ENCODE results near the gene NFATC2. TPM values are rescaled to one million over a fixed set of nuclear protein-coding genes. Genes with fewer than 3 reads are reported as not detected.

The NFATC2 gene
- total and polyA plus RNA-seq, 2 of the 4 experiments (the other 2 are of a cell fraction): 0.18 to 0.38 TPM

- no peak overlapping the region; the same call in 1 of the 2 replicates for H3K4ac ChIP-seq (ENCODE audit: low read depth, low read length)
- no peak overlapping the region for H4K5ac ChIP-seq (ENCODE audit: low read depth, low read length)
- no peaks in the 10 kb centered on the region for H3K36me3 ChIP-seq (ENCODE audit: control insufficient read depth, insufficient read depth, low read length)
- H3K18ac ChIP-seq (ENCODE audit: low read depth, low read length): no peak overlapping the region
- H4K91ac ChIP-seq (ENCODE audit: insufficient read depth, low read depth, low read length): no peak overlapping the region
- 71% methylated on average over 11 of the region's 21 CpGs; no CpG with 5 or more reads in 1 of the 2 experiments for WGBS, 2 experiments (ENCODE audit: extremely low coverage in 2 of 2, insufficient read length in 1 of 2)
- H3K79me1 ChIP-seq (ENCODE audit: low read depth in 1 of 2, low read length in 2 of 2): no peaks in the 10 kb centered on the region
- no peak overlapping the region for H2BK5ac ChIP-seq (ENCODE audit: low read depth, low read length, poor library complexity, severe bottlenecking)
- no peak overlapping the region for H4K8ac ChIP-seq (ENCODE audit: low read depth in 2 of 2, low read length in 2 of 2)
- H3K4me3 ChIP-seq (ENCODE audit: insufficient read depth, low read depth, low read length): no peak overlapping the region
- H4K20me1 ChIP-seq (ENCODE audit: insufficient read depth, low read length): no peaks in the 10 kb centered on the region; the same call in 1 of the 2 replicates
- peaks cover 7% of the 10 kb centered on the region for H3K4me1 ChIP-seq (ENCODE audit: control insufficient read depth, insufficient read depth, low read length)
- no peak overlapping the region for H2AK9ac ChIP-seq (replicated peaks; ENCODE audit: low read depth, low read length, poor library complexity)
- ChIA-PET POLR2A (ENCODE audit: unreplicated experiment) (no interaction called here), CTCF (no interaction called here)
- no peaks in the 10 kb centered on the region for H3K9me3 ChIP-seq (ENCODE audit: control insufficient read depth, insufficient read depth, low read length)
- no peak overlapping the region for H2BK120ac ChIP-seq (ENCODE audit: low read depth, low read length)
- DNase-seq (no peak), ATAC-seq (ENCODE audit: low read depth) (no peak)
- no peak overlapping the region for H2AK5ac ChIP-seq (ENCODE audit: low read depth, low read length)
- no peak overlapping the region for H3K56ac ChIP-seq (ENCODE audit: extremely low read depth, insufficient read depth, low read length)
- no peak overlapping the region for H3K27ac ChIP-seq (ENCODE audit: insufficient read depth, low read length)
- no peak overlapping the region for H3K23ac ChIP-seq (ENCODE audit: low read depth, low read length)
- in situ Hi-C loops (cut with MboI; ENCODE audit: low sequenced_read_pairs): no loop called here
- dilution Hi-C loops (cut with HindIII; ENCODE audit: low sequenced_read_pairs, unreplicated experiment): loop anchor here (25.0 kb wide), 1 partner anchor 170 kb away; no protein-coding TSS in a partner anchor
- H3K27me3 ChIP-seq (ENCODE audit: control insufficient read depth, insufficient read depth, low read length): no peaks in the 10 kb centered on the region; the same call in 1 of the 2 replicates
- H3K9me1 ChIP-seq (ENCODE audit: insufficient read depth, low read length): peaks cover 3% of the 10 kb centered on the region; the same call in 1 of the 2 replicates
- H2AFZ ChIP-seq (replicated peaks; ENCODE audit: low read length, poor library complexity): no peak overlapping the region
- H2BK20ac ChIP-seq (ENCODE audit: low read depth, low read length): no peak overlapping the region
- intact Hi-C loops (cut with micrococcal nuclease): no loop called here
- H3K9ac ChIP-seq (ENCODE audit: low read depth, low read length): no peak overlapping the region
- no peak overlapping the region for H2BK15ac ChIP-seq (ENCODE audit: low read depth, low read length)
- H3K4me2 ChIP-seq (ENCODE audit: low read depth, low read length): no peak overlapping the region
- H3K14ac ChIP-seq (replicated peaks; ENCODE audit: low read depth, low read length): 0 out of 2 replicates have a peak overlapping the region, but pooled peaks have one; percentile 42
- no TSS peak for BruUV-seq (replicated peaks)
- TF ChIP-seq MAFK (IDR thresholded peaks at IDR 0.05; ENCODE audit: low read depth, low read length): no peak
- TF ChIP-seq SMC3 (IDR thresholded peaks at IDR 0.05; ENCODE audit: low read depth, low read length): no peak
- no peak for TF ChIP-seq FOS (IDR thresholded peaks at IDR 0.05; ENCODE audit: low read depth, low read length)
- no peak for TF ChIP-seq ELK1 (IDR thresholded peaks at IDR 0.05; ENCODE audit: borderline replicate concordance, low read depth, low read length)
- TF ChIP-seq POLR2A (IDR thresholded peaks at IDR 0.05; ENCODE audit: low read depth, low read length): no peak
- no peak for TF ChIP-seq CEBPB (IDR thresholded peaks at IDR 0.05; ENCODE audit: low read depth, low read length)
- no peak for TF ChIP-seq BHLHE40 (IDR thresholded peaks at IDR 0.05; ENCODE audit: low read depth, low read length)
- TF ChIP-seq CTCF (conservative IDR thresholded peaks at IDR 0.05; ENCODE audit: low read depth, low read length): no peak
- TF ChIP-seq NFE2L2 (IDR thresholded peaks at IDR 0.05; ENCODE audit: low read depth, low read length): no peak
- TF ChIP-seq MAZ (IDR thresholded peaks at IDR 0.05; ENCODE audit: borderline replicate concordance, low read depth, low read length): no peak
- no peak for TF ChIP-seq MXI1 (IDR thresholded peaks at IDR 0.05; ENCODE audit: borderline replicate concordance, low read depth, low read length)
- no peak for TF ChIP-seq RAD21 (IDR thresholded peaks at IDR 0.05; ENCODE audit: low read length)
- no peak for TF ChIP-seq RCOR1 (IDR thresholded peaks at IDR 0.05; ENCODE audit: insufficient replicate concordance, low read length)
- TF ChIP-seq CHD1 (IDR thresholded peaks at IDR 0.05; ENCODE audit: low read depth, low read length): no peak
- no peak for TF ChIP-seq RFX5 (IDR thresholded peaks at IDR 0.05; ENCODE audit: low read depth, low read length)
Measured at GRCh38 chr20:51417250-51418136, 125.0 kb downstream of the NFATC2 start.

Measured in IMR-90 (cell line).